ENCODE results near the gene TDRD3.
A peak's percentile ranks its signal among the peaks of the same experiment; 100 is the strongest.

Gene TDRD3

GRCh38 chr13:60425332-60425731 is 28.3 kb downstream of the TDRD3 start:
- no peak for DNase-seq (ENCODE audit: low read depth)
- in situ Hi-C loops (cut with HindIII; ENCODE audit: low sequenced_read_pairs) = no loop called here
- no peak for TF ChIP-seq CTCF (IDR thresholded peaks at IDR 0.05; ENCODE audit: low read depth, low read length, missing control alignments)
- H3K4me3 ChIP-seq (ENCODE audit: low read depth, low read length) = no peak overlapping the region

GRCh38 chr13:60426075-60426474 is 29.1 kb downstream of the TDRD3 start:
- in situ Hi-C loops (cut with HindIII; ENCODE audit: low sequenced_read_pairs) = no loop called here
- no peak for TF ChIP-seq CTCF (IDR thresholded peaks at IDR 0.05; ENCODE audit: low read depth, low read length, missing control alignments)
- no peak overlapping the region for H3K4me3 ChIP-seq (ENCODE audit: low read depth, low read length)
- no peak for DNase-seq (ENCODE audit: low read depth)

- no peak for TF ChIP-seq CTCF (IDR thresholded peaks at IDR 0.05; ENCODE audit: low read depth, low read length, missing control alignments)
- H3K4me3 ChIP-seq (ENCODE audit: low read depth, low read length) = no peak overlapping the region
- in situ Hi-C loops (cut with HindIII; ENCODE audit: low sequenced_read_pairs) = no loop called here
- DNase-seq (ENCODE audit: low read depth) = no peak
These were observed 30.3 kb downstream of the TDRD3 start for GRCh38 chr13:60427285-60427684.

GRCh38 chr13:60431108-60431700 is 34.2 kb downstream of the TDRD3 start:
- H3K4me3 ChIP-seq (ENCODE audit: low read depth, low read length) = no peak overlapping the region
- in situ Hi-C loops (cut with HindIII; ENCODE audit: low sequenced_read_pairs) = no loop called here
- peak; percentile 62 for DNase-seq (ENCODE audit: low read depth)
- TF ChIP-seq CTCF (IDR thresholded peaks at IDR 0.05; ENCODE audit: low read depth, low read length, missing control alignments) = peak; percentile 68

- in situ Hi-C loops (cut with HindIII; ENCODE audit: low sequenced_read_pairs) = no loop called here
- no peak overlapping the region for H3K4me3 ChIP-seq (ENCODE audit: low read depth, low read length)
- DNase-seq (ENCODE audit: low read depth) = no peak
- no peak for TF ChIP-seq CTCF (IDR thresholded peaks at IDR 0.05; ENCODE audit: low read depth, low read length, missing control alignments)
These were observed 36.5 kb downstream of the TDRD3 start for GRCh38 chr13:60433505-60433904.

- in situ Hi-C loops (cut with HindIII; ENCODE audit: low sequenced_read_pairs) = no loop called here
- no peak for DNase-seq (ENCODE audit: low read depth)
- no peak for TF ChIP-seq CTCF (IDR thresholded peaks at IDR 0.05; ENCODE audit: low read depth, low read length, missing control alignments)
- H3K4me3 ChIP-seq (ENCODE audit: low read depth, low read length) = no peak overlapping the region
These were observed 38.8 kb downstream of the TDRD3 start for GRCh38 chr13:60435762-60436374.
